HUES64 (cell line): Measurements from ENCODE around the gene PABPC4L.

Source experiments
- H3K27ac ChIP-seq: 2 replicates; pipeline ENCODE4 v1.7.0; 2013; ENCODE audit warnings: low read depth, low read length, inconsistent platforms
- H3K27me3 ChIP-seq: 2 replicates; pipeline ENCODE4 v1.6.1; 2013; ENCODE audit warnings: mild to moderate bottlenecking, low read length; ENCODE audit not compliant: insufficient read depth
- H3K36me3 ChIP-seq: 2 replicates; pipeline ENCODE4 v1.6.1; 2013; ENCODE audit warnings: mild to moderate bottlenecking, low read length; ENCODE audit not compliant: insufficient read depth
- H3K4me1 ChIP-seq: 2 replicates; pipeline ENCODE4 v1.6.1; 2013; ENCODE audit warnings: mild to moderate bottlenecking, low read length, moderate library complexity; ENCODE audit not compliant: insufficient read depth
- H3K4me3 ChIP-seq: 2 replicates; pipeline ENCODE4 v1.5.1; 2013; ENCODE audit warnings: mild to moderate bottlenecking, low read length, moderate library complexity
- H3K9ac ChIP-seq: 2 replicates; pipeline ENCODE4 v1.6.1; 2013; ENCODE audit warnings: mild to moderate bottlenecking, low read depth, low read length
- H3K9me3 ChIP-seq: 2 replicates; pipeline ENCODE4 v1.6.1; 2013; ENCODE audit warnings: low read depth, low read length; ENCODE audit not compliant: insufficient read depth
- WGBS: fragments of 150-250, 120-280 bp; methylation state at CpG from one replicate; pipeline ENCODE4 v1.1.7; 2013; ENCODE audit warnings: missing lambda C conversion rate; 5-methylcytosine and 5-hydroxymethylcytosine counted together

The PABPC4L gene

GRCh38 chr4:134189480-134189879 lies 12.1 kb downstream of the PABPC4L start:
- no peak overlapping the region for H3K4me3 ChIP-seq
- H3K9me3 ChIP-seq, result no peaks in the 10 kb centered on the region
- no peaks in the 10 kb centered on the region for H3K36me3 ChIP-seq
- no peak overlapping the region for H3K9ac ChIP-seq
- no peaks in the 10 kb centered on the region for H3K4me1 ChIP-seq
- no CpG with 5 or more reads among the region's 1 CpG for whole genome bisulfite sequencing
- no peak overlapping the region for H3K27ac ChIP-seq
- no peaks in the 10 kb centered on the region for H3K27me3 ChIP-seq

GRCh38 chr4:134178706-134179105 lies 22.9 kb downstream of the PABPC4L start:
- no peaks in the 10 kb centered on the region for H3K36me3 ChIP-seq
- H3K27ac ChIP-seq, result no peak overlapping the region
- H3K9me3 ChIP-seq, result peaks cover 4% of the 10 kb centered on the region; the same call in 1 of the 2 replicates
- H3K4me1 ChIP-seq, result peaks cover 4% of the 10 kb centered on the region; the same call in 1 of the 2 replicates
- H3K27me3 ChIP-seq, result no peaks in the 10 kb centered on the region
- no peak overlapping the region for H3K4me3 ChIP-seq
- no peak overlapping the region for H3K9ac ChIP-seq

- WGBS, result 100% methylated on average over 1 of the region's 1 CpG
- no peak overlapping the region for H3K4me3 ChIP-seq
- no peak overlapping the region for H3K9ac ChIP-seq
- H3K27me3 ChIP-seq, result no peaks in the 10 kb centered on the region
- peaks cover 2% of the 10 kb centered on the region; the same call in 1 of the 2 replicates for H3K4me1 ChIP-seq
- H3K36me3 ChIP-seq, result no peaks in the 10 kb centered on the region
- no peak overlapping the region for H3K27ac ChIP-seq
- H3K9me3 ChIP-seq, result 0 out of 2 replicates have a peak, but pooled peaks cover 2% of the 10 kb centered on the region
These were observed 27.3 kb downstream of the PABPC4L start for GRCh38 chr4:134174271-134174670.

- H3K4me3 ChIP-seq, result no peak overlapping the region
- no peaks in the 10 kb centered on the region for H3K4me1 ChIP-seq
- H3K27ac ChIP-seq, result no peak overlapping the region
- H3K36me3 ChIP-seq, result no peaks in the 10 kb centered on the region
- H3K9me3 ChIP-seq, result no peaks in the 10 kb centered on the region
- H3K27me3 ChIP-seq, result no peaks in the 10 kb centered on the region
- WGBS, result 50% methylated on average over 2 of the region's 2 CpGs
- no peak overlapping the region for H3K9ac ChIP-seq
These were observed 41.4 kb downstream of the PABPC4L start for GRCh38 chr4:134160211-134160610.

- Histone ChIP-seq H3K27ac (no peak overlapping the region), H3K36me3 (no peaks in the 10 kb centered on the region), H3K27me3 (no peaks in the 10 kb centered on the region), H3K4me1 (peaks cover 5% of the 10 kb centered on the region; the same call in 1 of the 2 replicates), H3K9me3 (no peaks in the 10 kb centered on the region), H3K4me3 (no peak overlapping the region), H3K9ac (no peak overlapping the region)
- 96% methylated on average over 4 of the region's 4 CpGs for WGBS
These were observed 47.5 kb downstream of the PABPC4L start for GRCh38 chr4:134154097-134154496.

- H3K9me3 ChIP-seq, result peaks cover 5% of the 10 kb centered on the region; the same call in 1 of the 2 replicates
- peaks cover 16% of the 10 kb centered on the region for H3K4me1 ChIP-seq
- no peak overlapping the region for H3K27ac ChIP-seq
- no peaks in the 10 kb centered on the region for H3K27me3 ChIP-seq
- H3K36me3 ChIP-seq, result no peaks in the 10 kb centered on the region
- H3K9ac ChIP-seq, result no peak overlapping the region
- no peak overlapping the region for H3K4me3 ChIP-seq
These were observed 53.6 kb downstream of the PABPC4L start for GRCh38 chr4:134147941-134148340.
